HCT116 (cell line): ENCODE measurements around the gene SANBR. TPM values are rescaled to one million over a fixed set of nuclear protein-coding genes. Genes with fewer than 3 reads are reported as not detected.

Experiments used
- ATAC-seq: fragments of 200-7000 bp; cut with Tn5 transposase; 2 replicates; pipeline ENCODE4 v1.9.1; 2020; ENCODE audit warnings: mild to moderate bottlenecking, moderate library complexity
- BruUV-seq: library from RNA; stranded (reverse); fragments of 400-500 nt; replicated peaks from 2 replicates; lab custom pipeline; 2021; lab: Mats Ljungman, UMichigan
- CTCF ChIA-PET: fragments of 300-600 bp; sonication (Branson Sonifier 250); formaldehyde crosslinking; loops from one replicate; lab custom pipeline; 2021; ENCODE audit warnings: antibody characterized with exemption; lab: Charles Lee
- POLR2A ChIA-PET: fragments of 300-600, 350-600 bp; sonication (Branson Sonifier 250); formaldehyde crosslinking; loops from one replicate; lab custom pipeline; 2021; ENCODE audit warnings: antibody characterized with exemption; lab: Charles Lee
- RAD21 ChIA-PET, 2 experiments: fragments of 300-600 bp; sonication (Branson Sonifier 250); formaldehyde crosslinking; loops; one replicate each; lab custom pipeline; 2023; ENCODE audit warnings: low total read pairs in 2 of 2; ENCODE audit not compliant: uncharacterized antibody in 2 of 2, unreplicated experiment in 2 of 2, low non-redundant PET in 1 of 2; lab: Charles Lee
- DNase-seq: peaks from one replicate; pipeline ENCODE4 v3.0.0-alpha.2; 2010; ENCODE audit warnings: low read depth, low spot score
- H2AFZ ChIP-seq: fragments of 200-600 bp; shearing (Covaris generic), sonication (generic); 2 replicates; pipeline ENCODE4 v1.6.1; 2017; ENCODE audit warnings: low read depth, mixed run types, mixed read lengths, antibody characterized with exemption, low read length; ENCODE audit not compliant: poor library complexity, severe bottlenecking
- H3K27ac ChIP-seq: 2 replicates; pipeline ENCODE4 v1.5.1; 2012; ENCODE audit warnings: low read depth, low read length
- H3K27me3 ChIP-seq: fragments of 200-600 bp; sonication (generic); 2 replicates; pipeline ENCODE4 v1.6.1; 2016; ENCODE audit warnings: mixed run types, low read length, mixed read lengths; ENCODE audit not compliant: insufficient read depth
- H3K36me3 ChIP-seq, 2 experiments: fragments of 200-500 bp in 1 of 2; fragments of 200-600 bp in 1 of 2; sonication (Bioruptor generic) in 1 of 2; sonication (generic) in 1 of 2; 2 replicates each; pipeline versions ENCODE4 v1.5.1 to v1.6.1; 2014 to 2016; ENCODE audit warnings: low read length in 2 of 2, inconsistent platforms in 1 of 2, mixed read lengths in 1 of 2, mixed run types in 1 of 2; ENCODE audit not compliant: insufficient read depth in 2 of 2, control insufficient read depth in 1 of 2
- H3K4me1 ChIP-seq, 2 experiments: fragments of 200-600 bp in 1 of 2; sonication (generic) in 1 of 2; 2 replicates each; pipeline versions ENCODE4 v1.5.1 to v1.6.1; 2012 to 2017; ENCODE audit warnings: low read length in 2 of 2, inconsistent platforms in 1 of 2, mild to moderate bottlenecking in 1 of 2, mixed read lengths in 1 of 2, mixed run types in 1 of 2, moderate library complexity in 1 of 2; ENCODE audit not compliant: insufficient read depth in 2 of 2, control insufficient read depth in 1 of 2
- H3K4me2 ChIP-seq: fragments of 200-600 bp; sonication (generic); 2 replicates; pipeline ENCODE4 v1.6.1; 2017; ENCODE audit warnings: mixed run types, low read length, mixed read lengths
- H3K4me3 ChIP-seq, 2 experiments: fragments of 200-600 bp in 1 of 2; sonication (generic) in 1 of 2; replicated peaks in 1 of 2; 2 replicates each; pipeline ENCODE4 v1.5.1; 2011 to 2016; ENCODE audit warnings: low read length in 2 of 2, control low read depth in 1 of 2, low read depth in 1 of 2, mild to moderate bottlenecking in 1 of 2, mixed read lengths in 1 of 2, mixed run types in 1 of 2
- H3K79me2 ChIP-seq: fragments of 200-600 bp; sonication (generic); 2 replicates; pipeline ENCODE4 v1.6.1; 2017; ENCODE audit warnings: mild to moderate bottlenecking, mixed run types, low read length, moderate library complexity, mixed read lengths; ENCODE audit not compliant: insufficient read depth
- H3K9ac ChIP-seq: fragments of 200-600 bp; sonication (generic); 2 replicates; pipeline ENCODE4 v1.6.1; 2016; ENCODE audit warnings: low read length, mixed read lengths
- H3K9me2 ChIP-seq: fragments of 200-600 bp; sonication (generic), shearing (Covaris generic); 2 replicates; pipeline ENCODE4 v1.6.1; 2017; ENCODE audit warnings: mixed run types, mild to moderate bottlenecking, moderate library complexity; ENCODE audit not compliant: insufficient read depth
- H3K9me3 ChIP-seq, 2 experiments: fragments of 200-500 bp in 1 of 2; fragments of 200-600 bp in 1 of 2; sonication (Bioruptor generic) in 1 of 2; sonication (generic) in 1 of 2; 2 replicates each; pipeline ENCODE4 v1.6.1; 2014 to 2017; ENCODE audit warnings: low read length in 2 of 2, mixed read lengths in 2 of 2, inconsistent platforms in 1 of 2, low read depth in 1 of 2, mild to moderate bottlenecking in 1 of 2, mixed run types in 1 of 2, moderate library complexity in 1 of 2; ENCODE audit not compliant: control insufficient read depth in 1 of 2, insufficient read depth in 1 of 2
- H4K20me1 ChIP-seq: fragments of 200-600 bp; sonication (generic), shearing (Covaris generic); 2 replicates; pipeline ENCODE4 v1.6.1; 2017; ENCODE audit warnings: mixed run types, mild to moderate bottlenecking, moderate library complexity; ENCODE audit not compliant: insufficient read depth
- CBX3 ChIP-seq: IDR thresholded peaks from 2 replicates; pipeline ENCODE4 v1.6.1; 2012; ENCODE audit warnings: low read depth
- CEBPB ChIP-seq: IDR thresholded peaks from 2 replicates; pipeline ENCODE4 v1.6.1; 2012; ENCODE audit warnings: low read depth
- ELF1 ChIP-seq: IDR thresholded peaks from 2 replicates; pipeline ENCODE4 v1.6.1; 2012; ENCODE audit warnings: low read depth, borderline replicate concordance
- EZH2 ChIP-seq: fragments of 200-600 bp; sonication (generic); IDR thresholded peaks from 2 replicates; pipeline ENCODE4 v1.6.1; 2017; ENCODE audit warnings: antibody characterized with exemption, mixed run types
- EZH2phosphoT487 ChIP-seq: fragments of 200-600 bp; IDR thresholded peaks from 2 replicates; pipeline ENCODE4 v1.6.1; 2018; ENCODE audit warnings: antibody characterized with exemption, borderline replicate concordance
- JUND ChIP-seq: IDR thresholded peaks from 2 replicates; pipeline ENCODE4 v1.6.1; 2012
- RAD21 ChIP-seq: IDR thresholded peaks from 2 replicates; pipeline ENCODE4 v1.6.1; 2012; ENCODE audit warnings: low read depth, mild to moderate bottlenecking
- SP1 ChIP-seq: IDR thresholded peaks from 2 replicates; pipeline ENCODE4 v1.6.1; 2012; ENCODE audit warnings: low read depth
- SRF ChIP-seq: IDR thresholded peaks from 2 replicates; pipeline ENCODE4 v1.6.1; 2012; ENCODE audit warnings: low read depth
- TCF7L2 ChIP-seq: IDR thresholded peaks from 2 replicates; pipeline ENCODE4 v1.7.0; 2011; ENCODE audit warnings: borderline replicate concordance, inconsistent platforms; ENCODE audit not compliant: insufficient read depth, insufficient read length; ENCODE audit errors: extremely low read depth
- YY1 ChIP-seq: IDR thresholded peaks from 2 replicates; pipeline ENCODE4 v1.6.1; 2011; ENCODE audit warnings: low read length, low read depth, moderate library complexity, mild to moderate bottlenecking; ENCODE audit not compliant: insufficient replicate concordance; ENCODE audit errors: extremely low read depth
- ZNF274 ChIP-seq: fragments of 200-500 bp; sonication (Bioruptor generic); IDR thresholded peaks from 2 replicates; pipeline ENCODE4 v1.6.1; 2014; ENCODE audit warnings: mild to moderate bottlenecking, low read depth, low read length, inconsistent platforms
- intact Hi-C: fragments of 100-400 bp; cut with micrococcal nuclease; formaldehyde crosslinking; loops from 2 replicates; pipeline ENCODE4 v1.10.0; 2022
- total RNA-seq: library from RNA; stranded (reverse); gene quantifications from one replicate; pipeline ENCODE4 v1.2.1, GENCODE V29; 2021; ENCODE audit not compliant: unreplicated experiment
- TF ChIP-seq, protein P1 (sequence below): IDR thresholded peaks from 2 replicates; pipeline ENCODE4 v1.6.1; 2012; ENCODE audit warnings: low read depth
- TF ChIP-seq, protein P2 (sequence below), 3 experiments: fragments of 200-600 bp in 1 of 3; sonication (generic) in 1 of 3; IDR thresholded peaks in 2 of 3; conservative IDR thresholded peaks in 1 of 3; 2 replicates each; pipeline ENCODE4 v1.5.1; 2012 to 2017; ENCODE audit warnings: low read depth in 2 of 3, low read length in 2 of 3, antibody characterized with exemption in 1 of 3, borderline replicate concordance in 1 of 3, control low read depth in 1 of 3, mild to moderate bottlenecking in 1 of 3, mixed read lengths in 1 of 3, mixed run types in 1 of 3, moderate library complexity in 1 of 3; ENCODE audit not compliant: insufficient read depth in 1 of 3
- TF ChIP-seq, protein P3 (sequence below): IDR thresholded peaks from 2 replicates; pipeline ENCODE4 v1.6.1; 2011; ENCODE audit warnings: mild to moderate bottlenecking, low read length, moderate library complexity; ENCODE audit not compliant: insufficient replicate concordance; ENCODE audit errors: extremely low read depth
- TF ChIP-seq, protein P4 (sequence below): IDR thresholded peaks from 2 replicates; pipeline ENCODE4 v1.6.1; 2012
- TF ChIP-seq, protein P5 (sequence below): IDR thresholded peaks from 2 replicates; pipeline ENCODE4 v1.6.1; 2012

Gene SANBR
- total RNA-seq, 1 experiment from 2014 or later, result 4.6 TPM

DNA sequence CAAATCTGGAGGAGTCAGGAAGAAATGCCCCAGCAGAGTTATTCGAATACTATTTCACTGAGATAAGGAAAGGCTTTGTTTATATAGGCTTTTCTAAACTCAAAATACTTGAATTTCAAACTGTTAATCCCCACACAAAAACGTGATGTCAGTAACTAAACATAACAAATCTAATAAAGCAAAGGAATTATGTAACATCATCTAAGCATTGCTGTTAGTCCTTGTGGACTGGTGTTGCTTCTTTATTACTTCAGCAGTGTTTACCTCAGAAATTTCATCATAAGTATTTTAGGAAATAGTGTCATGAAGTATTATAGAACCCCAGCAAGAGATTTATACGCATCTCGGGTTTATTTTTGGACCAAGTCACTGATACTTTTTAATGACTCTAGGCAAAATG, 19.7 kb upstream of the SANBR start:
- TF ChIP-seq CEBPB (no peak), CBX3 (no peak), SRF (no peak), YY1 (no peak), SP1 (no peak), RAD21 (no peak), TCF7L2 (no peak), EZH2phosphoT487 (no peak), EZH2 (no peak), ELF1 (no peak), ZNF274 (no peak), JUND (no peak)
- TF ChIP-seq, protein P1, sequence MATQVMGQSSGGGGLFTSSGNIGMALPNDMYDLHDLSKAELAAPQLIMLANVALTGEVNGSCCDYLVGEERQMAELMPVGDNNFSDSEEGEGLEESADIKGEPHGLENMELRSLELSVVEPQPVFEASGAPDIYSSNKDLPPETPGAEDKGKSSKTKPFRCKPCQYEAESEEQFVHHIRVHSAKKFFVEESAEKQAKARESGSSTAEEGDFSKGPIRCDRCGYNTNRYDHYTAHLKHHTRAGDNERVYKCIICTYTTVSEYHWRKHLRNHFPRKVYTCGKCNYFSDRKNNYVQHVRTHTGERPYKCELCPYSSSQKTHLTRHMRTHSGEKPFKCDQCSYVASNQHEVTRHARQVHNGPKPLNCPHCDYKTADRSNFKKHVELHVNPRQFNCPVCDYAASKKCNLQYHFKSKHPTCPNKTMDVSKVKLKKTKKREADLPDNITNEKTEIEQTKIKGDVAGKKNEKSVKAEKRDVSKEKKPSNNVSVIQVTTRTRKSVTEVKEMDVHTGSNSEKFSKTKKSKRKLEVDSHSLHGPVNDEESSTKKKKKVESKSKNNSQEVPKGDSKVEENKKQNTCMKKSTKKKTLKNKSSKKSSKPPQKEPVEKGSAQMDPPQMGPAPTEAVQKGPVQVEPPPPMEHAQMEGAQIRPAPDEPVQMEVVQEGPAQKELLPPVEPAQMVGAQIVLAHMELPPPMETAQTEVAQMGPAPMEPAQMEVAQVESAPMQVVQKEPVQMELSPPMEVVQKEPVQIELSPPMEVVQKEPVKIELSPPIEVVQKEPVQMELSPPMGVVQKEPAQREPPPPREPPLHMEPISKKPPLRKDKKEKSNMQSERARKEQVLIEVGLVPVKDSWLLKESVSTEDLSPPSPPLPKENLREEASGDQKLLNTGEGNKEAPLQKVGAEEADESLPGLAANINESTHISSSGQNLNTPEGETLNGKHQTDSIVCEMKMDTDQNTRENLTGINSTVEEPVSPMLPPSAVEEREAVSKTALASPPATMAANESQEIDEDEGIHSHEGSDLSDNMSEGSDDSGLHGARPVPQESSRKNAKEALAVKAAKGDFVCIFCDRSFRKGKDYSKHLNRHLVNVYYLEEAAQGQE, result no peak
- TF ChIP-seq, protein P2, sequence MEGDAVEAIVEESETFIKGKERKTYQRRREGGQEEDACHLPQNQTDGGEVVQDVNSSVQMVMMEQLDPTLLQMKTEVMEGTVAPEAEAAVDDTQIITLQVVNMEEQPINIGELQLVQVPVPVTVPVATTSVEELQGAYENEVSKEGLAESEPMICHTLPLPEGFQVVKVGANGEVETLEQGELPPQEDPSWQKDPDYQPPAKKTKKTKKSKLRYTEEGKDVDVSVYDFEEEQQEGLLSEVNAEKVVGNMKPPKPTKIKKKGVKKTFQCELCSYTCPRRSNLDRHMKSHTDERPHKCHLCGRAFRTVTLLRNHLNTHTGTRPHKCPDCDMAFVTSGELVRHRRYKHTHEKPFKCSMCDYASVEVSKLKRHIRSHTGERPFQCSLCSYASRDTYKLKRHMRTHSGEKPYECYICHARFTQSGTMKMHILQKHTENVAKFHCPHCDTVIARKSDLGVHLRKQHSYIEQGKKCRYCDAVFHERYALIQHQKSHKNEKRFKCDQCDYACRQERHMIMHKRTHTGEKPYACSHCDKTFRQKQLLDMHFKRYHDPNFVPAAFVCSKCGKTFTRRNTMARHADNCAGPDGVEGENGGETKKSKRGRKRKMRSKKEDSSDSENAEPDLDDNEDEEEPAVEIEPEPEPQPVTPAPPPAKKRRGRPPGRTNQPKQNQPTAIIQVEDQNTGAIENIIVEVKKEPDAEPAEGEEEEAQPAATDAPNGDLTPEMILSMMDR (IDR thresholded peaks at IDR 0.05 in 2 of 3, conservative IDR thresholded peaks at IDR 0.05 in 1 of 3; ENCODE audit: borderline replicate concordance in 1 of 3, insufficient read depth in 1 of 3, low read depth in 2 of 3, low read length in 2 of 3), result no peak
- TF ChIP-seq, protein P3, sequence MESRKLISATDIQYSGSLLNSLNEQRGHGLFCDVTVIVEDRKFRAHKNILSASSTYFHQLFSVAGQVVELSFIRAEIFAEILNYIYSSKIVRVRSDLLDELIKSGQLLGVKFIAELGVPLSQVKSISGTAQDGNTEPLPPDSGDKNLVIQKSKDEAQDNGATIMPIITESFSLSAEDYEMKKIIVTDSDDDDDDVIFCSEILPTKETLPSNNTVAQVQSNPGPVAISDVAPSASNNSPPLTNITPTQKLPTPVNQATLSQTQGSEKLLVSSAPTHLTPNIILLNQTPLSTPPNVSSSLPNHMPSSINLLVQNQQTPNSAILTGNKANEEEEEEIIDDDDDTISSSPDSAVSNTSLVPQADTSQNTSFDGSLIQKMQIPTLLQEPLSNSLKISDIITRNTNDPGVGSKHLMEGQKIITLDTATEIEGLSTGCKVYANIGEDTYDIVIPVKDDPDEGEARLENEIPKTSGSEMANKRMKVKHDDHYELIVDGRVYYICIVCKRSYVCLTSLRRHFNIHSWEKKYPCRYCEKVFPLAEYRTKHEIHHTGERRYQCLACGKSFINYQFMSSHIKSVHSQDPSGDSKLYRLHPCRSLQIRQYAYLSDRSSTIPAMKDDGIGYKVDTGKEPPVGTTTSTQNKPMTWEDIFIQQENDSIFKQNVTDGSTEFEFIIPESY, result no peak
- TF ChIP-seq, protein P4, sequence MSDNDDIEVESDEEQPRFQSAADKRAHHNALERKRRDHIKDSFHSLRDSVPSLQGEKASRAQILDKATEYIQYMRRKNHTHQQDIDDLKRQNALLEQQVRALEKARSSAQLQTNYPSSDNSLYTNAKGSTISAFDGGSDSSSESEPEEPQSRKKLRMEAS, result no peak
- TF ChIP-seq, protein P5, sequence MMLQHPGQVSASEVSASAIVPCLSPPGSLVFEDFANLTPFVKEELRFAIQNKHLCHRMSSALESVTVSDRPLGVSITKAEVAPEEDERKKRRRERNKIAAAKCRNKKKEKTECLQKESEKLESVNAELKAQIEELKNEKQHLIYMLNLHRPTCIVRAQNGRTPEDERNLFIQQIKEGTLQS, result no peak
- CTCF ChIA-PET, result no interaction called here
- H3K4me3 ChIP-seq, result no peak overlapping the region
- ATAC-seq, result no peak
- H3K9me2 ChIP-seq, result no peaks in the 10 kb centered on the region
- H3K9ac ChIP-seq, result no peak overlapping the region
- no peaks in the 10 kb centered on the region for H3K27me3 ChIP-seq
- no peak overlapping the region for H2AFZ ChIP-seq
- POLR2A ChIA-PET, result no interaction called here
- no TSS peak for BruUV-seq
- no peak overlapping the region for H3K4me2 ChIP-seq
- DNase-seq, result no peak
- peaks cover 14 to 15% of the 10 kb centered on the region in 2 experiments; a peak in 3 of 4 replicates for H3K36me3 ChIP-seq
- intact Hi-C loops, result no loop called here
- H3K27ac ChIP-seq, result no peak overlapping the region
- H3K4me1 ChIP-seq, result no peaks in the 10 kb centered on the region
- H4K20me1 ChIP-seq, result no peaks in the 10 kb centered on the region
- no peaks in the 10 kb centered on the region for H3K9me3 ChIP-seq
- H3K79me2 ChIP-seq, result no peaks in the 10 kb centered on the region
- RAD21 ChIA-PET, result no interaction called here
